ENCODE measurements around the gene ZBED2.
"Not testable (repeated sequence)": the region's sequence is repeated elsewhere in the genome, so short reads cannot be mapped to it uniquely, and the experiment has no call there.

Gene ZBED2

DNA sequence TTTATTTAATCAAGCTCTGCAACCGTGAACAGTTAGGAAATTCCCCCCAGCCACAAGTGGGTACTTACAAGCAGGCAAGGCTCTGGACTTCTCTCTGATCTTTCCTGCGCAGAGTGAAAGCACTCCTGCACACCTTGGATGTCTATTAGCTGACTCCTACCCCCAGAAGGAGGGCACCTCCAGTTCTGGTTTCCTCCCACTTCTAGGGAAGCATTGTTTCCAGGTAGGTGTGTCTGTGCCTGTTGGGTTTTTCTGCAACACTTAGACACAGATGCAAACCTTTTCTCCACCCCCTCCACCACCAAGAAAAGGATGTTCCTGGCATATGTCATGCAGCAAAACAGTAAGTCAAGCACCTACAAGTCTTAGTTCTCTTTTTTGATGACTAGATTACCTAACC is at the start of gene ZBED2:
ZBED2 (minus strand) TSS at position 115 of the 400 bp plus-strand sequence. CDS start 1,145 bp downstream, outside the sequence.
- no peak for DNase-seq (ENCODE audit: low read depth)

- DNase-seq (ENCODE audit: low read depth) = no peak
Observed at GRCh38 chr3:111639316-111639715, 44.2 kb upstream of the ZBED2 start.

DNA sequence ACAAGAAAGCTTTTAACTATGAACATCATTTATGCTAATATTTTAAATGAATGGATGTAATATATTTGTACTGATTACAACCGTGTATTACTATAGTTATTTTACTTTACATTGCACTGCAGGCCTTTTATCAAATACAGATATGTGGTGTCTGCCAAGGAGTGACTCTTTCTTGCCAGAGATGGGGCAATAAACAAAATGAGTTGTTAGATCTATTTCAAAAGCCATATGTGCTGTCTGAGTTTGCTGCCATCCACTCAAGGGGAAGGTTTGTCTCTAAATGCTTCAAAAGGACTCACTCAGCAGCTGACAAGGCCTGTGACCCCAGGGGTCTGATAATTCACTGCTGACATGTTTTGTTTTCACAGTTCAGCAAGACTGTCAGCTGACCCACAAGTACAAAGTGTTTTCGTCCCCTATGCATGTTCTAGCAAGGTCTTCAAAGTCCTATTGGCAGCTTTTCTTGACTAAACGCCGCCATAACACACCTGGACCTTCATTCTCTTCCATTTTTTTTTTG is 41.3 kb upstream of the ZBED2 start:
- DNase-seq (ENCODE audit: low read depth) = no peak

DNA sequence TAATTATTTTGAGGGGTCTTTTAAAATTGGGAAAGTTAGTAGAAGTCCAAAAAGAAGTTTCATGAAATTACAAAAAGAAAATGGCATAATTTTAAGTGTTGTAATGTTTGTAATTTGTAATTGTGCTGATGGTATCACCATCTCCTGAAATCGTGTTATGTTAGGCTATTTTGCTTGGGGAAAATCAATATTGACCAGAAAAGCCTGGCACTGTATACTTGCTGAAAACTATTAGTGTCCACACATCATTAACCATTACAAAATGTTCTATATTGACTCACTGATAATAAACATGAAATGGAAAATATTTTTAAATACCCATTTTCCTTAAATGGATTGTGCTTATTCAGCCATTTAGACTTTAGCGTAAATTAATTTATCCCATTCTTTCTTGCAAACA is 40.3 kb upstream of the ZBED2 start:
- DNase-seq (ENCODE audit: low read depth) = no peak

GRCh38 chr3:111630638-111631037 is 35.5 kb upstream of the ZBED2 start:
- peak; percentile 10 for DNase-seq (ENCODE audit: low read depth)

- DNase-seq (ENCODE audit: low read depth) = not testable (repeated sequence)
Observed at GRCh38 chr3:111629018-111629417, 33.9 kb upstream of the ZBED2 start.

- DNase-seq (ENCODE audit: low read depth) = no peak
Observed at GRCh38 chr3:111627092-111627491, 31.9 kb upstream of the ZBED2 start.

- DNase-seq (ENCODE audit: low read depth) = no peak
Observed at GRCh38 chr3:111621535-111621934, 26.4 kb upstream of the ZBED2 start.

DNA sequence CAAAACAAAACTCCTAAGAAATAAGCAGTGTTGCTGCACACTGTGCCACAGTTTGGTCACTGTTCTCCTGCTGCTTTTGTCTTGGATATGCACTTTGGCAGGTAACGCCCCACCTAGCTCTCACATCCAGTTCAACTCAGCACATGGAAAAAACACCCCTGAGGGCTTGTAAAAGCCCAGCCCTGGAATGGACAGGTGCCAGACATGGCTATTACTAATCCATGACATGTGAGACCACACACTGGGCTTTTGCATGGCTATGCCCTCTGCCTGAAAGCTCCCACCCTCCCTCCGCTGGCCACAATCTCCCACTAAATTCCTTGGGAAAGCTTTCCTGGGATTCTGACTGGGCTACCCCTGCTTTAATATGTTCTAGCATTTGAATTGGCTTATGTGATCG is 24.7 kb upstream of the ZBED2 start:
- no peak for DNase-seq (ENCODE audit: low read depth)

DNA sequence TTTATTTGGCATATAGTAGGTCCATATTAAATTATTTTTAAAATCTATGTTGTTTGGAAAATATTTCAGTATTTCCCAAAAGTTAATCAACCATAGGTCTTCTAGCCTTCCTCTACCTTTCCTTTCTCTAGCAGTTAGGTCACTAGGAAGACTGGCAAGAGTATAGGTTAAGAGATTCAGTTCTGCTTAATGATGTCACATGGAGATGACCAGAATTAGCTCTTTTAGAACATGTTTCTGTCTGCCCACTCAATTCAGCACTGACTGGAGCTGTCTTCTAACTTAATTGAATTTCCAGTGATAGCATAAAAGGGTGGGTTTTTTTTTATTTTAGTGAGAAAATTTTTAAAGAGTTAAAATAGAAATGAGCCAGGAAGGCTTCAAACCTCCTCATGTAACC is 23.8 kb upstream of the ZBED2 start:
- DNase-seq (ENCODE audit: low read depth) = no peak

GRCh38 chr3:111617912-111618601 is 22.9 kb upstream of the ZBED2 start:
- no peak for DNase-seq (ENCODE audit: low read depth)

GRCh38 chr3:111617406-111617805 is 22.3 kb upstream of the ZBED2 start:
- DNase-seq (ENCODE audit: low read depth) = no peak

GRCh38 chr3:111616417-111617105 is 21.4 kb upstream of the ZBED2 start:
- DNase-seq (ENCODE audit: low read depth) = peak; percentile 5

DNA sequence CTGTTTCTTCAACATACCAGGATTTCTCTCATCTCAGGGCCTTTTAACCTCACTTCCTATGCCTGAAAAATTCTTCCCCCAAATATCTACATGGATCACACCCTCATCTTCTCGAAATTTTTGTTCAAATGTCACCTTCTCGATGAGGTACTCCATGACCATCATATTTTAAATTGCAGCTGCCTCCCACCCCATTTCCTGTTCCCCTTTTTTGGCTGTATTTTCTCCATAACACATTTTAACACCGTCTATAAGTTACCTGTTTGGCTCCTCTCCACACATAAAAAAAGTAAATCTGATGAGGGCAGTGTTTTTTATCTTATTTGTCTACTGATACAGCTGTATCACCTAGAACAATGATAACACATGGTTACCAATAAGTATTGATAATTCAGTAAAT is 20.7 kb upstream of the ZBED2 start:
- DNase-seq (ENCODE audit: low read depth) = no peak

DNA sequence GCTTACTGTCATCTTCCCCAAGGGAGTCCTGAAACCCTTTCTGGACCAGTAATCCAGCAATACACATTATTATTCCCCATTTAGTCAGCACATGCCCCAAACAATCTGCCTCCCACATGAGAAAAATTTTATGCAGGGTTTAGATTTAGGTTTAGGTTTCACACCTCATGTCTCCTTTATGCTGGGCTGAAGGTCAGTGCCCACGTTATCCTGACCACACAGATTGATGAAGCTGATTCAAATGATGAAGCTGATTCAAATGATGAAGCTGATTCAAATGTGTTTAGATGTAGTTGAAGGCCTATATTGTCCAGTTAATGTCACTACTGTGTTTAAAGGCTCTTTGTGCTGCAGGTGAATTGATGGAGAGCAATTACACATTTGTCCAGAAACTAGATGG is 18.1 kb upstream of the ZBED2 start:
- DNase-seq (ENCODE audit: low read depth) = no peak

- DNase-seq (ENCODE audit: low read depth) = no peak
Observed at GRCh38 chr3:111610612-111611054, 15.5 kb upstream of the ZBED2 start.

DNA sequence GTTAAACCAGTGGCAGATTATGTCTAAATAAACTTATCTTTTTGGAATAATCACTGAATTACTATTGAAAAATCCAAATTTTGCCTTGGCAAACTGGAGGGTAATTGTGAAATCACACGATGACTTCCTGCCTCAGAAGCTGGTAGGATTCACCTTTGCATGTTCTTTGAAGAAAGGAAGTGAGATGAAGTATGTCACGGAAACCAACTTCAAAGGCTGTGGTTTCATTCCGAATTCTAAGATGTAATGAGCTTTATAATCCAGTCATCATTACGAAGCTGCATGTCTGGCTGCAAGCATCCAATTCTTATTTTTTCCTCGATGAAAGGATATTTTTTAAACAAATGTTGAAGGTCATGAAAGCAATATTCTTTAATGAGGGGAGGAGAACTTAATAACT is 15.0 kb upstream of the ZBED2 start:
- no peak for DNase-seq (ENCODE audit: low read depth)

GRCh38 chr3:111609700-111610099 is 14.6 kb upstream of the ZBED2 start:
- no peak for DNase-seq (ENCODE audit: low read depth)

DNA sequence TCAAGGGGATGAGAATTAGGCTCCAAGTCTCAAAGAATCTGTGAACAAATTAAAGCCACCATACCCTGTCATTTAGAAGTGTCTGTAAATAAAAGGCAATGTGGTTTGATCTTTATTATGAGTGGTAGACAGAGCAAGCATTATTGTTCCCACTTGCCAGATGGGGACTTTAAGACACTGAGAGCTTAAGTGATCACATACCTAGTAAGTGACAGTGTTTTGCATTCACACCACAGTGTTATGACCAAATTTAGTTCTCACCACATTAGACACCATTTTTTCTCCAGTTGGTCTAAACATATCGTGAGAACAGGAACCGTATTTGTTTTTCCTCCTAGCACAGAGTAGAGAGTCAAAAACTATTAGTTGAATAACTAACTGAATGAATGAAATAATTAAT is 13.2 kb upstream of the ZBED2 start:
- DNase-seq (ENCODE audit: low read depth) = no peak

DNA sequence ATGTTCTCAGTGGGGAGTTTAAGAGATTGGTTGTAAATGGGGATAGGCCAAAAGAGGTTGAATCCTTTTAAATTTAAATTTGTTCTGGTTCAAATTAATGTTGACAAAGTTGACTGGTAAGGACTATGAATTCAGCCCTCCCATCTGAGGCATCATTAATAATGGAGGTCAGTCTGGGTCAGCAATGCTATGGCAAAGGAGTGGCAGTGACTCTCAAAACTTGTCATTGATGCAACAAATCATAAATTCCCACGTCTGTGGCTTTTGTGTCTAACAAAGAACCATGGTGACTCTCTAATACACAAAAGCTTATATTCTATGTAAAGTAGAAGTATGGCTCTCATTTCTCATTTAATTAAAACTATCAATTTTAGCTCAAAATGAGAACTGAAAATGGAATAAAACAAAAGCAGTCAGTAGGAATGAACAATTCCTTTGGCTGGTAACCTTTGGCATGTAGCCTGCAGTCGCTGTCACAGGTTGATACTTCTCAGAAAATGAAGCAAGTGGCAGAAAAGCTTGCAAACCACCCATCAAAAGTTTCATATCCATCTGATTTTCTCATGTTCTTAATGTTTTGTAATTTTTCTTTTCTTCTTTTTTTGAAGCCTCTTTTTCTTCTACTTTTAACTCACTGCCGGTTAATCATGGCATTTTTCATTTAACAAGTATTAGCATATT is 12.2 kb upstream of the ZBED2 start:
- no peak for DNase-seq (ENCODE audit: low read depth)

DNA sequence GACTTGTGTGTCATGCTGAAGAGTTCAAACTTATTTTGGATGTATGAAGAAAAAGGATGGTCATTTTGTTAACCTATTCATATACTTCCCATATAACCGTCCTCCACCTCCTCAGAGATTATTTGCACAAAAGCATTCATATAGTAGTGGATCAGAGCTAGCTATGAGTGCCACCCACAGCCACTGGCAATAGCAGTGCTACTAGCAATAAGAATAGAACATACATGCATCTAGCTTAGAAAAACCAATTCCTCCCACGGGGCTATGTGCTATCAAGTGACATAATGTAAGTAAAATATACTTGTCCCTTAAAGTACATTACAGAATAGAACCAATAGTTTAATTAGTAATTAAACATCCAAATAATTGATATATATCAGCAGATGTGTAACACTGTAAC is 10.3 kb upstream of the ZBED2 start:
- no peak for DNase-seq (ENCODE audit: low read depth)

DNA sequence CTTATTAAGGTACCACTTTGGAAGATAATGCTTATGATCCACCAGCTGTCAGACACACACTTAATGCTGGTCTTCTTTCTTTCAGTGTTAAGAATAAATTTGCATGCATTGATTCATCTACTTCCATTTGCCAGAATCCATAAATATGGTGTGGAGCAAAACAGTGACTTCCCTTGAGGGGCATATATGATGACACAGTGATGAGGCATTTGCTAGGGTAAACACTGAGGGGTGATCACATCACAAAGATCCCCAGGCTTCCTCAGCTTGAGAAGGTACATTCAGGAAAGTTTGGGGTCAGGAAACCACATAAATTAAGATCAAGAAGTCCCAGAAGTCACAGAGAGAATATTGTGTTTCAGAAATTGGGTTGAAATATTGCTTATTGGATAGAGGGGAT is 9.9 kb upstream of the ZBED2 start:
- DNase-seq (ENCODE audit: low read depth) = no peak

- DNase-seq (ENCODE audit: low read depth) = no peak
Observed at GRCh38 chr3:111604119-111604518, 9.0 kb upstream of the ZBED2 start.
